T-cell (primary cell): ENCODE measurements around the gene TBC1D22A. TPM values are rescaled to one million over a fixed set of nuclear protein-coding genes. Genes with fewer than 3 reads are reported as not detected.

Experiments
- ATAC-seq, 4 experiments: fragments of 200-7000 bp in 3 of 4; fragments of 150-1000 bp in 1 of 4; cut with Tn5 transposase; replicated peaks in 1 of 4; 1 replicate in 3 of 4; 2 replicates in 1 of 4; pipeline ENCODE4 v1.10.0; 2021; ENCODE audit warnings: moderate library complexity in 3 of 4, mild to moderate bottlenecking in 2 of 4, moderate number of reproducible peaks in 1 of 4
- CTCF ChIA-PET, 2 donors: fragments of 300-600 bp; sonication (Branson Sonifier 250); formaldehyde crosslinking; loops; one replicate each; lab custom pipeline; 2022; ENCODE audit warnings: antibody characterized with exemption in 2 of 2; lab: Charles Lee
- POLR2A ChIA-PET, 2 donors: fragments of 300-600 bp; sonication (Branson Sonifier 250); formaldehyde crosslinking; loops; one replicate each; lab custom pipeline; 2022; ENCODE audit warnings: antibody characterized with exemption in 2 of 2; lab: Charles Lee
- DNase-seq, 35 experiments: peaks; one replicate each; pipeline versions ENCODE4 v3.0.0 to v3.0.0-alpha.2; 2013 to 2023
- H3K27ac ChIP-seq: one replicate; pipeline ENCODE4 v1.5.1; 2013; ENCODE audit warnings: low read length
- H3K27me3 ChIP-seq, 2 experiments: replicated peaks in 1 of 2; 1 replicate in 1 of 2; 2 replicates in 1 of 2; pipeline versions ENCODE4 v1.6.1 to v1.7.0; 2013; ENCODE audit warnings: low read length in 1 of 2, mixed read lengths in 1 of 2; ENCODE audit not compliant: control insufficient read depth in 2 of 2, insufficient read depth in 2 of 2; ENCODE audit errors: extremely low read depth in 1 of 2
- H3K36me3 ChIP-seq, 2 donors: 1 replicate in 1 of 2; 2 replicates in 1 of 2; pipeline versions ENCODE4 v1.6.1 to v1.7.0; 2013; ENCODE audit warnings: low read length in 1 of 2; ENCODE audit not compliant: control insufficient read depth in 2 of 2, insufficient read depth in 1 of 2; ENCODE audit errors: extremely low read depth in 1 of 2
- H3K4me1 ChIP-seq, 2 experiments: 1 replicate in 1 of 2; 2 replicates in 1 of 2; pipeline versions ENCODE4 v1.6.1 to v1.7.0; 2013; ENCODE audit warnings: low read length in 2 of 2, mixed read lengths in 1 of 2; ENCODE audit not compliant: insufficient read depth in 2 of 2, control insufficient read depth in 1 of 2; ENCODE audit errors: extremely low read depth in 1 of 2
- H3K4me3 ChIP-seq, 2 donors: 1 replicate in 1 of 2; 2 replicates in 1 of 2; pipeline versions ENCODE4 v1.5.1 to v1.7.0; 2013; ENCODE audit warnings: mild to moderate bottlenecking in 2 of 2, low read length in 1 of 2, moderate library complexity in 1 of 2; ENCODE audit not compliant: control insufficient read depth in 1 of 2; ENCODE audit errors: extremely low read depth in 1 of 2
- H3K9me3 ChIP-seq: 2 replicates; pipeline ENCODE4 v1.7.0; 2013
- H3K27ac Mint-ChIP-seq, 2 donors: one replicate each; pipeline ENCODE4 v1.8.0; 2020 to 2021; ENCODE audit warnings: mild to moderate bottlenecking in 2 of 2, mixed read lengths in 2 of 2
- H3K27me3 Mint-ChIP-seq, 2 donors: one replicate each; pipeline ENCODE4 v1.8.0; 2021 to 2022; ENCODE audit warnings: mixed read lengths in 2 of 2
- H3K36me3 Mint-ChIP-seq: one replicate; pipeline ENCODE4 v1.8.0; 2021; ENCODE audit warnings: mixed read lengths
- H3K4me1 Mint-ChIP-seq, 3 donors: one replicate each; pipeline ENCODE4 v1.8.0; 2020 to 2022; ENCODE audit warnings: mixed read lengths in 3 of 3, mild to moderate bottlenecking in 1 of 3
- H3K4me3 Mint-ChIP-seq, 3 donors: one replicate each; pipeline ENCODE4 v1.8.0; 2020 to 2022; ENCODE audit warnings: mild to moderate bottlenecking in 3 of 3, mixed read lengths in 3 of 3, moderate library complexity in 3 of 3
- H3K9me3 Mint-ChIP-seq, 3 donors: one replicate each; pipeline ENCODE4 v1.8.0; 2020 to 2022; ENCODE audit warnings: mixed read lengths in 3 of 3
- WGBS: methylation state at CpG from one replicate; pipeline ENCODE4 v1.1.5; 2013; ENCODE audit warnings: missing lambda C conversion rate; ENCODE audit not compliant: insufficient coverage; 5-methylcytosine and 5-hydroxymethylcytosine counted together
- total RNA-seq, 35 experiments: library from RNA in 6 of 35; stranded (reverse) in 6 of 35; fragments of 120-200 nt in 1 of 35; gene quantifications; one replicate each; pipeline versions ENCODE4 v1.2.1 to v1.2.4 and lab custom pipeline; 2013 to 2026

TBC1D22A gene
- total RNA-seq, 5 donors from 2014 or later (not counting 1 experiment from before 2014, with no cell fraction given): 38.3 to 67.8 (median 57.7) TPM

DNA sequence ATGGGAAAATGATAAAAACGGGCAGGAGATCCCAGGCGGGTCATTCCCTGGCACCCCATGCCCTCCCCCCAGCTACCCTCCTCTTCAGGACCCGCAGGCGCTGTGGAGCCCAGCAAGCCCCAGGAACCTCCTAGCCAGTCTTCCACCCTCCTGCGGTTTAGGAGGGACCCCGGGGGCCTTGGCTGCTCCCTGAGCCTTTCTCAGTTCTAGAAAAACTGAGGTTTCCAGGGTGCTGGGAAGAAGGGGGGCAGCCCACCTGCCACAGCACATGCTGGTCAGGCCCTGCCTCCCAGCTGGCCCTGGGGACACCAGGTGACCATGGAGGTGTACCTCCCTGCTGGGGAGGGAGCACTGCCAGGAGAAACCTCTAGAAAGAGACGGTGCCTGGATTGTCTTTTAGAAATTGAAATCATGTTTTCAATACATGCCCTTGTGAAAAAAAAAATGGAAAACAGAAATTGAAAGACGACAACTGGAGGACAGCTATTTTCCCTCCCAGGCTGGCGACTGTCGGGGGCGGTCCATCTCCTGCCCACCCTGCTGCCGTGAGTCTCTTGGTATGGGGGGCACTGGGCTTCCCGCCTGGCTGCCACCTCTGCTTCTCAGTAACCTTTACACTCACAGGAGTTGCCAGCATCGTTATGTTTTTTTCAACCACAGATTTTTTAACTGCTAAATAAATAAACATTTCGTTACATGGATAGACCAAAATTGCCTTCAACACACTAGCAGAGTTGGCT lies 398.5 kb downstream of the TBC1D22A start:
- Mint-ChIP-seq H3K27ac (no peak overlapping the region), H3K9me3 (no peaks in the 10 kb centered on the region), H3K4me1 (peaks cover 0 to 5% (median 0%) of the 10 kb centered on the region in 3 donors), H3K27me3 (no peaks in the 10 kb centered on the region), H3K4me3 (no peak overlapping the region), H3K36me3 (peaks cover 15% of the 10 kb centered on the region)
- WGBS: 84% methylated on average over 6 of the region's 15 CpGs
- no peak for ATAC-seq
- POLR2A ChIA-PET: no interaction called here
- no peak for DNase-seq
- Histone ChIP-seq H3K27ac (no peak overlapping the region), H3K4me1 (no peaks in the 10 kb centered on the region), H3K27me3 (no peaks in the 10 kb centered on the region), H3K4me3 (no peak overlapping the region), H3K9me3 (no peaks in the 10 kb centered on the region), H3K36me3 (peaks cover 2 to 21% of the 10 kb centered on the region in 2 donors)
- CTCF ChIA-PET: no interaction called here

DNA sequence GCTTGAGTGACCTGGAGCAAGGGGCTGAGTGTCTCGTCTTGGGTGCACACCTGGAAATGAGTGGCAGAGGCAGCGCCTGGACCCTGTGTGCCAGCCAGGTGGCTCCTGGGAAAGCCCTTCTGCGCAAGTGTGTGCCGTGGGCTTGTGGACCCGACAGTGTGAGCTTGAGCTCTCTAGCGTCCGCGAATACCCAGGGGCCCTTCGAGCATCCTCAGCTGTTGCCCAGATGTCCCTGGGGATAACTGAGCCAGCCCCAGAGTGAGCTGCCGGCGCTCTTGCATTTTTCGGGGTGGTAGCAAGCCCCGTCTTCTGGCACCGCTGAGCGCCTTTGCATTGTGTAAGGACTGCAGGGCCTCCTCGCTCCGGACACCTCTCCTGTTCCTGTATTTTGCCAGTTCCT lies 399.2 kb downstream of the TBC1D22A start:
- no peak overlapping the region for H3K4me3 Mint-ChIP-seq
- ATAC-seq (no peak), DNase-seq (peak in 1 of 35 experiments; percentile 3)
- Histone ChIP-seq H3K4me1 (no peaks in the 10 kb centered on the region), H3K36me3 (peaks cover 3 to 21% of the 10 kb centered on the region in 2 donors), H3K27me3 (no peaks in the 10 kb centered on the region), H3K9me3 (no peaks in the 10 kb centered on the region), H3K27ac (no peak overlapping the region), H3K4me3 (no peak overlapping the region)
- H3K4me1 Mint-ChIP-seq: peaks cover 0 to 4% (median 0%) of the 10 kb centered on the region in 3 donors
- peaks cover 21% of the 10 kb centered on the region for H3K36me3 Mint-ChIP-seq
- H3K27ac Mint-ChIP-seq: no peak overlapping the region
- WGBS: 77% methylated on average over 16 of the region's 17 CpGs
- no peaks in the 10 kb centered on the region for H3K27me3 Mint-ChIP-seq
- ChIA-PET POLR2A (no interaction called here), CTCF (no interaction called here)
- H3K9me3 Mint-ChIP-seq: no peaks in the 10 kb centered on the region

DNA sequence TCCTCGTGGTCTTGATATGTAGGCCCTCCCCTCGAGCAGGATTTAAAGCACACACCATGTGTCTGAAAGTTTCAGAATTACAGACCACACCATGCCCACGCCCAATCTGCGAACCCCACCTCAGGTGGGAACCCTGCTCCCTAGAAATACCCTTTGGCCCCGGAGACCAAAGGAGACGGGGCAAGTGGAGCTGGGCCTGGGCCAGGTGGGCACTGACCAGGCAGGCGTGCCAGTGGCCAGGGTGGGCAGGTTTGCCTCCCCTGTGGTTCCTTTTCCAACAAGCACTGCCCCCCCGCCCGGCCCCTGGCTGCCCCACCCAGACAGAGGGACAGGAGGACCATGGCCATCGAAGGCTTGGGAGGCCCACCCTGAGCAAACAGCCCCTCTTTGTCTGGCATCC lies 400.4 kb downstream of the TBC1D22A start:
- Histone ChIP-seq H3K4me3 (no peak overlapping the region), H3K27me3 (no peaks in the 10 kb centered on the region), H3K9me3 (no peaks in the 10 kb centered on the region), H3K27ac (no peak overlapping the region), H3K36me3 (peaks cover 10 to 17% of the 10 kb centered on the region in 2 donors), H3K4me1 (no peaks in the 10 kb centered on the region)
- WGBS: 69% methylated on average over 10 of the region's 10 CpGs
- H3K36me3 Mint-ChIP-seq: peaks cover 27% of the 10 kb centered on the region
- no peaks in the 10 kb centered on the region for H3K9me3 Mint-ChIP-seq
- POLR2A ChIA-PET: no interaction called here
- no peaks in the 10 kb centered on the region for H3K4me1 Mint-ChIP-seq
- CTCF ChIA-PET: no interaction called here
- ATAC-seq (no peak), DNase-seq (peak in 2 of 35 experiments; percentile 2 to 10)
- no peak overlapping the region for H3K27ac Mint-ChIP-seq
- H3K27me3 Mint-ChIP-seq: no peaks in the 10 kb centered on the region
- no peak overlapping the region for H3K4me3 Mint-ChIP-seq

DNA sequence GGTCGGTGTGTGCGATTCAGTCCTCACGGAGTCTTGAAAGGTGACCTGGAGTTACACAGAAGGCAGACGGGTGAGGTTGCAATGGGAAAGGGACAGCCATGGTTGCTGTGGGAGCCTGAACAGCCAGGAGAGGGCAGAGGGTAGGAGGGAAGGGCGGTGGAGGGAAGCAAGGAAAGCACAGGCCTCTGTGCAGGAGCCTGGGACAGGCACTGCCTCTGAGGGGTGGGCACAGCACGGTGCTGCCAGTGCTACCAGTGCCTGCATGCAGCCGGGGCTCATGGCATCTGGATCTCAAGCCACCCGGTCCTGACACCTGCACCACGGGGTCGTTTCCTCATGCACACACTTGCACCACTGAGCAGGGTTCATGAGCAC lies 401.0 kb downstream of the TBC1D22A start:
- H3K36me3 Mint-ChIP-seq: peaks cover 29% of the 10 kb centered on the region
- no peaks in the 10 kb centered on the region for H3K27me3 ChIP-seq
- no peaks in the 10 kb centered on the region for H3K4me1 ChIP-seq
- H3K4me3 ChIP-seq: no peak overlapping the region
- H3K4me1 Mint-ChIP-seq: no peaks in the 10 kb centered on the region
- no peaks in the 10 kb centered on the region for H3K27me3 Mint-ChIP-seq
- no peak overlapping the region for H3K27ac ChIP-seq
- H3K9me3 Mint-ChIP-seq: no peaks in the 10 kb centered on the region
- POLR2A ChIA-PET: no interaction called here
- peak in 2 of 35 experiments; percentile 0 to 18 for DNase-seq
- H3K27ac Mint-ChIP-seq: no peak overlapping the region
- peaks cover 10 to 16% of the 10 kb centered on the region in 2 donors for H3K36me3 ChIP-seq
- H3K4me3 Mint-ChIP-seq: no peak overlapping the region
- ATAC-seq: no peak
- H3K9me3 ChIP-seq: no peaks in the 10 kb centered on the region
- 87% methylated on average over 9 of the region's 10 CpGs for WGBS
- CTCF ChIA-PET: no interaction called here

DNA sequence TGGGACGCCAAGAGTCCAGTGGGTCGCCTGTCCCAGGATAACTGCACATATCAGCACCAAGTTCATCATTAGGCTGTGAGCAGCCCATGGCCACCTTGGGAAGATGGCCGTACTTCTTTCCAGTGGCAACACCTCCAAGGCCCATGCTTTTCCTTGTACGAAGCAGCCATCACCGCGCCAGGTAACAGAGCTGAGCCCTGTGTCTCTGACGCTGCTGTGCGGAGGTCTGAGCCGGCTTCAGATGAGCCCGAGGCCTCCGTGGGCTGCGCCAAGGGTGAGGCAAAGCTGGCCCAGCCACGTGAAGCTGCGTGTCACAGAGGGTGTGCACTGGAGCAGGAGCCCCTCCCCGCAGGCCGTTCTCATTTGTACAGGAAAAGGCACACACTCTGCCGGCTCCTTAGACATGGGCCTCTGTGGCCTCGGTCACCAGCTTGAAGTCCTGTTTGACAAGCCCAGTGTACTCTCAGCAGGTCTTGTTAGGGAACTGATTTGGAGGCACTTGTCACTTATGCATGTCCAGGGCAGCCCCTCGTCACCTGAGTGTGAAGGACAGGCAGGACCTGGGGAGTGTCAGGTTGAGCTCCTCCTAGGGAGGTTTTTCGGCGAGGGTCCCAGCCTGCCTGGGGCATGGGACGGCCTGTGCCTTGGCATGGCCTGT lies 401.5 kb downstream of the TBC1D22A start:
- no peaks in the 10 kb centered on the region for H3K27me3 Mint-ChIP-seq
- H3K4me3 ChIP-seq: no peak overlapping the region
- no peaks in the 10 kb centered on the region for H3K9me3 ChIP-seq
- H3K9me3 Mint-ChIP-seq: no peaks in the 10 kb centered on the region
- peaks cover 29% of the 10 kb centered on the region for H3K36me3 Mint-ChIP-seq
- ATAC-seq (no peak), DNase-seq (peak in 3 of 35 experiments; percentile 1 to 10 (median 2))
- no peak overlapping the region for H3K4me3 Mint-ChIP-seq
- WGBS: 91% methylated on average over 20 of the region's 22 CpGs
- peaks cover 8 to 12% of the 10 kb centered on the region in 2 donors for H3K36me3 ChIP-seq
- CTCF ChIA-PET: no interaction called here
- no peak overlapping the region for H3K27ac Mint-ChIP-seq
- H3K4me1 Mint-ChIP-seq: no peaks in the 10 kb centered on the region
- H3K27me3 ChIP-seq: no peaks in the 10 kb centered on the region
- H3K4me1 ChIP-seq: no peaks in the 10 kb centered on the region
- H3K27ac ChIP-seq: no peak overlapping the region
- POLR2A ChIA-PET: no interaction called here

DNA sequence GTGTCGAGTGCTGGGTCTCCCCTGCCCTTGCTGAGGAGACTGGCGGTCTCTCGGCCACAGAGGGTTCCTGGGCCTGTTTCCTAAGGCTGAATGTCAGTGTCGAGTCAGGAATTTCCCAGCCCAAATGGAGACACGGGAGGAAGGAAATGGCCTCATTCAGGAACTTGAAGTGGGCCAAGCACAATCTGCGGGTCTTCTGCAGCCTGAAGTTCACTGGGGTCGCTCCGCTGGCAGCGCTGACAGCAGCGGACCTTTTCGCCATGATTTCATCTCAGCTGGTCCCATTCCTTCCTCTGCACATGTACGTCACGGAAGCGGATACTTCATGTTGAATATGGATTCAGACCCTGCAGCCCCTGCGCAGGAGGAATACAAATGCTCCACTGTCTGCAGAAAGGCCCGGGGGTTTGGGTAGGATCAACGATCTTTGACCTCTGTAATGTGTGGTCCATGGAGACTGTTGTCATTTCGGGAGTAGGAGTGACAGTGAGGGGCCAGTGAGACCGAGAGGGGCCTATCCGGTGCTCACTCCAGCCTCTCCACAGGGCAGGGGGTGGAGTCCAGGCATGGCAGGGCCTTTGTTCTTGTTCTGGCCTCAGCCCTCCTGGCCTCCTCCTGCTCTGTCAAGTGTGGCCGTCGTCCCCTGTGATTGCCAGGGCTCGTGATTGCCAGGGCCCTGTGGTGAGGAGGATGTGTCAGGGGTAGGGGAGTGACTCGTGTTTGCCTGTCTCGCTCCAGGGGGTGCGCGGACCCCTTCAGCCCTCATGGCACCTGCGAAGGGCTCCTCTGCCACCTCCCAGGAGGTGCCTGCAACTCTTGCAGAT lies 402.3 kb downstream of the TBC1D22A start:
- H3K4me3 Mint-ChIP-seq: no peak overlapping the region
- POLR2A ChIA-PET: no interaction called here
- no peaks in the 10 kb centered on the region for H3K4me1 Mint-ChIP-seq
- Histone ChIP-seq H3K9me3 (no peaks in the 10 kb centered on the region), H3K27me3 (no peaks in the 10 kb centered on the region), H3K36me3 (peaks cover 8 to 12% of the 10 kb centered on the region in 2 donors), H3K4me1 (no peaks in the 10 kb centered on the region), H3K27ac (no peak overlapping the region), H3K4me3 (no peak overlapping the region)
- no peaks in the 10 kb centered on the region for H3K27me3 Mint-ChIP-seq
- H3K36me3 Mint-ChIP-seq: peaks cover 34% of the 10 kb centered on the region
- WGBS: 92% methylated on average over 19 of the region's 28 CpGs
- CTCF ChIA-PET: no interaction called here
- ATAC-seq (no peak), DNase-seq (peak in 2 of 35 experiments; percentile 1 to 4)
- H3K9me3 Mint-ChIP-seq: no peaks in the 10 kb centered on the region
- H3K27ac Mint-ChIP-seq: no peak overlapping the region
